K562 (cell line): ENCODE results near the gene EPO. TPM values are rescaled to one million over a fixed set of nuclear protein-coding genes. Genes with fewer than 3 reads are reported as not detected.
"Not testable (repeated sequence)": the region's sequence is repeated elsewhere in the genome, so short reads cannot be mapped to it uniquely, and the experiment has no call there.

Source experiments
- ATAC-seq: fragments of 200-7000 bp; cut with Tn5 transposase; 3 replicates; pipeline ENCODE4 v1.9.1; 2020; ENCODE audit warnings: moderate library complexity
- BruUV-seq: library from RNA; stranded (reverse); fragments of 400-500 nt; replicated peaks from 2 replicates; lab custom pipeline; 2021; lab: Mats Ljungman, UMichigan
- CTCF ChIA-PET: fragments of 300-600 bp; formaldehyde crosslinking; extraction: SDS; loops from one replicate; lab custom pipeline; 2021; ENCODE audit warnings: low intra/inter-chr PET ratio; lab: Yijun Ruan, JAX
- POLR2A ChIA-PET: fragments of 300-600, 350-650 bp; sonication (Branson Sonifier 250); formaldehyde crosslinking; extraction: SDS; loops from one replicate; lab custom pipeline; 2021; ENCODE audit warnings: antibody characterized with exemption, inconsistent platforms; lab: Yijun Ruan, JAX
- DNase-seq, 4 experiments: peaks; one replicate each; pipeline versions ENCODE4 v3.0.0 to v3.0.0-alpha.2; 2011 to 2018; ENCODE audit warnings: low spot score in 3 of 4, mixed read lengths in 3 of 4; ENCODE audit errors: extremely low read depth in 1 of 4
- FAIRE-seq: peaks from 2 replicates; lab custom pipeline; 2011; peaks lifted over from hg19 to GRCh38; lab: Jason Lieb, UNC
- H2AFZ ChIP-seq: 2 replicates; pipeline ENCODE4 v1.6.0; 2011; ENCODE audit warnings: low read depth, low read length, control low read depth, inconsistent platforms
- H3K27ac ChIP-seq: fragments of 200-600 bp; 3 replicates; pipeline ENCODE4 v1.8.0; 2011; ENCODE audit warnings: low read depth, mild to moderate bottlenecking, control low read depth, inconsistent platforms, low read length, moderate library complexity, mixed read lengths; ENCODE audit errors: extremely low read depth
- H3K27me3 ChIP-seq, 2 experiments: fragments of 300-600 bp in 1 of 2; 2 replicates in 1 of 2; 3 replicates in 1 of 2; pipeline versions ENCODE4 v1.6.0 to v1.8.0; 2011; ENCODE audit warnings: inconsistent platforms in 2 of 2, low read length in 2 of 2, mild to moderate bottlenecking in 1 of 2, mixed read lengths in 1 of 2, moderate library complexity in 1 of 2; ENCODE audit not compliant: control insufficient read depth in 2 of 2, insufficient read depth in 2 of 2
- H3K36me3 ChIP-seq: fragments of 300-600 bp; 3 replicates; pipeline ENCODE4 v1.8.0; 2011; ENCODE audit warnings: mild to moderate bottlenecking, low read length, inconsistent platforms; ENCODE audit not compliant: control insufficient read depth, insufficient read depth
- H3K4me1 ChIP-seq, 2 experiments: fragments of 200-600 bp in 1 of 2; replicated peaks in 1 of 2; 2 replicates in 1 of 2; 3 replicates in 1 of 2; pipeline versions ENCODE4 v1.5.1 to v1.8.0; 2011; ENCODE audit warnings: inconsistent platforms in 2 of 2, low read length in 2 of 2, mild to moderate bottlenecking in 1 of 2, mixed read lengths in 1 of 2, moderate library complexity in 1 of 2; ENCODE audit not compliant: control insufficient read depth in 2 of 2, insufficient read depth in 2 of 2
- H3K4me2 ChIP-seq: 2 replicates; pipeline ENCODE4 v1.6.1; 2011; ENCODE audit warnings: low read length, control low read depth, inconsistent platforms, mixed read lengths; ENCODE audit not compliant: insufficient read depth
- H3K4me3 ChIP-seq: fragments of 200-600 bp; sonication (generic), shearing (Covaris generic); 2 replicates; pipeline ENCODE4 v1.5.1; 2016; ENCODE audit warnings: control low read depth, inconsistent platforms
- H3K79me2 ChIP-seq: fragments of 200-600 bp; 3 replicates; pipeline ENCODE4 v1.8.0; 2011; ENCODE audit warnings: low read length, inconsistent platforms; ENCODE audit not compliant: control insufficient read depth, insufficient read depth
- H3K9ac ChIP-seq, 2 experiments: 2 replicates each; pipeline versions ENCODE4 v1.6.0 to v1.6.1; 2011; ENCODE audit warnings: low read depth in 2 of 2, low read length in 2 of 2, control low read depth in 1 of 2, inconsistent platforms in 1 of 2, mild to moderate bottlenecking in 1 of 2, mixed read lengths in 1 of 2; ENCODE audit not compliant: insufficient read depth in 1 of 2
- H3K9me1 ChIP-seq: one replicate; pipeline ENCODE4 v1.6.0; 2011; ENCODE audit warnings: inconsistent platforms, mild to moderate bottlenecking, low read length, moderate library complexity; ENCODE audit not compliant: control insufficient read depth, insufficient read depth
- H3K9me3 ChIP-seq: replicated peaks from 2 replicates; pipeline ENCODE4 v1.5.1; 2011; ENCODE audit warnings: low read depth, low read length, inconsistent platforms; ENCODE audit not compliant: control insufficient read depth, insufficient read depth
- H4K20me1 ChIP-seq: replicated peaks from 2 replicates; pipeline ENCODE4 v1.6.1; 2011; ENCODE audit warnings: low read length, inconsistent platforms, mixed read lengths; ENCODE audit not compliant: control insufficient read depth, insufficient read depth
- HDAC1 ChIP-seq, 2 experiments: fragments of 450-650 bp; IDR thresholded peaks; 2 replicates each; pipeline ENCODE4 v1.6.1; 2016 to 2017; ENCODE audit warnings: inconsistent platforms in 1 of 2, mild to moderate bottlenecking in 1 of 2, moderate library complexity in 1 of 2
- MCM3 ChIP-seq: fragments of 450-650 bp; IDR thresholded peaks from 2 replicates; pipeline ENCODE4 v1.6.1; 2016
- MCM7 ChIP-seq, 2 experiments: fragments of 450-650 bp; IDR thresholded peaks; 2 replicates each; pipeline ENCODE4 v1.6.1; 2016 to 2018
- WGBS: fragments of 100-300 bp; shearing (Covaris generic); methylation state at CpG from one replicate; pipeline ENCODE4 v1.1.6; 2016; ENCODE audit warnings: low coverage, mixed read lengths; ENCODE audit not compliant: insufficient coverage; ENCODE audit errors: missing lambda C conversion rate; 5-methylcytosine and 5-hydroxymethylcytosine counted together
- in situ Hi-C: fragments of 300-500 bp; cut with MboI; formaldehyde crosslinking; loops from 4 replicates; pipeline ENCODE4 v1.15.0; 2018; ENCODE audit warnings: inconsistent platforms, mixed read lengths
- intact Hi-C: fragments of 100-400 bp; cut with micrococcal nuclease; formaldehyde crosslinking; loops from 2 replicates; pipeline ENCODE4 v1.14.2; 2022
- polyA plus RNA-seq, 8 experiments: library from polyadenylated mRNA; depleted of rRNA in 4 of 8; stranded (reverse) in 5 of 8; unstranded in 3 of 8; fragments of >200 nt; fragmentation: Nextera tagmentation in 2 of 8; fragmentation: Illumina TruSeq in 1 of 8; extraction: Ambion mirVana in 2 of 8; extraction: Trizol in 1 of 8; gene quantifications; 2 replicates each; pipeline versions ENCODE4 v1.2.1 to v1.2.3, GENCODE V29; 2011 to 2014; ENCODE audit warnings: inconsistent platforms in 1 of 8, missing spikeins in 1 of 8
- total RNA-seq, 7 experiments: library from RNA; depleted of rRNA in 6 of 7; stranded (reverse); fragments of >200 nt in 6 of 7; fragmentation: Illumina TruSeq in 2 of 7; extraction: Trizol in 2 of 7; gene quantifications; 2 replicates each; pipeline versions ENCODE4 v1.2.1 to v1.2.3, GENCODE V29; 2011 to 2021; ENCODE audit warnings: low replicate concordance in 1 of 7
- TF ChIP-seq, protein P1 (sequence below): fragments of 450-650 bp; formaldehyde crosslinking; IDR thresholded peaks from 2 replicates; pipeline ENCODE4 v1.4.0; 2022; ENCODE audit warnings: missing genetic modification characterization
- TF ChIP-seq, protein P2 (sequence below): fragments of 450-650 bp; formaldehyde crosslinking; conservative IDR thresholded peaks from 2 replicates; pipeline ENCODE4 v1.4.0; 2022; ENCODE audit warnings: mild to moderate bottlenecking, missing genetic modification characterization
- TF ChIP-seq, protein P3 (sequence below): IDR thresholded peaks from 2 replicates; pipeline ENCODE4 v1.6.1; 2016; ENCODE audit warnings: missing genetic modification characterization, missing compliant biosample characterization

The EPO gene
- total and polyA plus RNA-seq, 9 of the 15 experiments (the other 6 are each of a cell fraction or from before 2014, with no cell fraction given): 0.06 to 0.41 (median 0.07) TPM; not detected in 6

DNA sequence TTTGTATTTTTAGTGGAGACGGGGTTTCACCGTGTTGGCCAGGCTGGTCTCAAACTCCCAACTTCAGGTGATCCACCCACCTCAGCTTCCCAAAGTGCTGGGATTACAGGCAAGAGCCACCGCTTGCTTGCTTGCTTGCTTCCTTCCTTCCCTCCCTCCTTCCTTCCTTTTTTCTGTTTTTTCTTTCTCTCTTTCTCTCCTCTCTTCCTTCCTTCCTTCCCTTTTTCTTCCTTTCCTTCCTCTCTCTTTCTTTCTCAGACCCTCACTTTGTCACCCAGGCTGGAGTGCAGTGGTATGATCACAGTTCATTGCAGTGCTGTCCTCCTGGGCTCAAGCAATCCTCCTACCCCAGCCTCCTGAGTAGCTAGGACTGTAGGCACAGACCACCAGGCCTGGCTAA, 19.2 kb upstream of the EPO start:
- intact Hi-C loops, H3K9me3 ChIP-seq: not testable (repeated sequence)
- WGBS: 43% methylated on average over 3 of the region's 3 CpGs
- TF ChIP-seq MCM3 (peak; percentile 75), MCM7 (IDR thresholded peaks at IDR 0.05) (0 out of 4 replicates have a peak, but pooled peaks of 1 of the 2 experiments have one; percentile 44), HDAC1 (IDR thresholded peaks at IDR 0.05) (peak in 1 of 2 experiments; percentile 25; a peak in 1 of 4 replicates)
- TF ChIP-seq, protein P1, sequence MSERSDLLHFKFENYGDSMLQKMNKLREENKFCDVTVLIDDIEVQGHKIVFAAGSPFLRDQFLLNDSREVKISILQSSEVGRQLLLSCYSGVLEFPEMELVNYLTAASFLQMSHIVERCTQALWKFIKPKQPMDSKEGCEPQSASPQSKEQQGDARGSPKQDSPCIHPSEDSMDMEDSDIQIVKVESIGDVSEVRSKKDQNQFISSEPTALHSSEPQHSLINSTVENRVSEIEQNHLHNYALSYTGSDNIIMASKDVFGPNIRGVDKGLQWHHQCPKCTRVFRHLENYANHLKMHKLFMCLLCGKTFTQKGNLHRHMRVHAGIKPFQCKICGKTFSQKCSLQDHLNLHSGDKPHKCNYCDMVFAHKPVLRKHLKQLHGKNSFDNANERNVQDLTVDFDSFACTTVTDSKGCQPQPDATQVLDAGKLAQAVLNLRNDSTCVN: 0 out of 2 replicates have a peak, but pooled peaks have one; percentile 13
- TF ChIP-seq, protein P2, sequence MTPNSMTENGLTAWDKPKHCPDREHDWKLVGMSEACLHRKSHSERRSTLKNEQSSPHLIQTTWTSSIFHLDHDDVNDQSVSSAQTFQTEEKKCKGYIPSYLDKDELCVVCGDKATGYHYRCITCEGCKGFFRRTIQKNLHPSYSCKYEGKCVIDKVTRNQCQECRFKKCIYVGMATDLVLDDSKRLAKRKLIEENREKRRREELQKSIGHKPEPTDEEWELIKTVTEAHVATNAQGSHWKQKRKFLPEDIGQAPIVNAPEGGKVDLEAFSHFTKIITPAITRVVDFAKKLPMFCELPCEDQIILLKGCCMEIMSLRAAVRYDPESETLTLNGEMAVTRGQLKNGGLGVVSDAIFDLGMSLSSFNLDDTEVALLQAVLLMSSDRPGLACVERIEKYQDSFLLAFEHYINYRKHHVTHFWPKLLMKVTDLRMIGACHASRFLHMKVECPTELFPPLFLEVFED: 0 out of 2 replicates have a peak, but pooled peaks have one; percentile 56
- TF ChIP-seq, protein P3, sequence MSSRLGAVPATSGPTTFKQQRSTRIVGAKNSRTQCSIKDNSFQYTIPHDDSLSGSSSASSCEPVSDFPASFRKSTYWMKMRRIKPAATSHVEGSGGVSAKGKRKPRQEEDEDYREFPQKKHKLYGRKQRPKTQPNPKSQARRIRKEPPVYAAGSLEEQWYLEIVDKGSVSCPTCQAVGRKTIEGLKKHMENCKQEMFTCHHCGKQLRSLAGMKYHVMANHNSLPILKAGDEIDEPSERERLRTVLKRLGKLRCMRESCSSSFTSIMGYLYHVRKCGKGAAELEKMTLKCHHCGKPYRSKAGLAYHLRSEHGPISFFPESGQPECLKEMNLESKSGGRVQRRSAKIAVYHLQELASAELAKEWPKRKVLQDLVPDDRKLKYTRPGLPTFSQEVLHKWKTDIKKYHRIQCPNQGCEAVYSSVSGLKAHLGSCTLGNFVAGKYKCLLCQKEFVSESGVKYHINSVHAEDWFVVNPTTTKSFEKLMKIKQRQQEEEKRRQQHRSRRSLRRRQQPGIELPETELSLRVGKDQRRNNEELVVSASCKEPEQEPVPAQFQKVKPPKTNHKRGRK: peak; percentile 61; the same call in 1 of the 2 replicates
- TF ChIP-seq, all 486 proteins: peak for 6; not testable (repeated sequence) for 480
- H3K79me2 ChIP-seq, CTCF ChIA-PET, in situ Hi-C loops, H3K27ac ChIP-seq, H3K9me1 ChIP-seq, POLR2A ChIA-PET, H3K4me3 ChIP-seq, BruUV-seq, H3K4me2 ChIP-seq, H3K36me3 ChIP-seq, FAIRE-seq, ATAC-seq, H2AFZ ChIP-seq, H3K9ac ChIP-seq, DNase-seq, H4K20me1 ChIP-seq: not testable (repeated sequence)
- peaks cover 0 to 16% of the 10 kb centered on the region in 2 experiments; a peak in 3 of 5 replicates for H3K4me1 ChIP-seq
- peaks cover 11 to 15% of the 10 kb centered on the region in 2 experiments for H3K27me3 ChIP-seq
